AG09309 (cell line): Measurements from ENCODE around the gene PALMD.

Experiments
- DNase-seq: peaks from one replicate; pipeline ENCODE4 v3.0.0-alpha.2; 2010; ENCODE audit warnings: low read depth
- H3K4me3 ChIP-seq: 2 replicates; pipeline ENCODE4 v1.5.1; 2011; ENCODE audit warnings: mild to moderate bottlenecking, low read depth, low read length, moderate library complexity; ENCODE audit not compliant: control insufficient read depth
- TF ChIP-seq, protein P1 (sequence below): IDR thresholded peaks from 2 replicates; pipeline ENCODE4 v1.5.1; 2011; ENCODE audit warnings: mild to moderate bottlenecking, low read depth, low read length, inconsistent platforms; ENCODE audit not compliant: insufficient read depth, control insufficient read depth; ENCODE audit errors: missing control alignments

PALMD gene

DNA sequence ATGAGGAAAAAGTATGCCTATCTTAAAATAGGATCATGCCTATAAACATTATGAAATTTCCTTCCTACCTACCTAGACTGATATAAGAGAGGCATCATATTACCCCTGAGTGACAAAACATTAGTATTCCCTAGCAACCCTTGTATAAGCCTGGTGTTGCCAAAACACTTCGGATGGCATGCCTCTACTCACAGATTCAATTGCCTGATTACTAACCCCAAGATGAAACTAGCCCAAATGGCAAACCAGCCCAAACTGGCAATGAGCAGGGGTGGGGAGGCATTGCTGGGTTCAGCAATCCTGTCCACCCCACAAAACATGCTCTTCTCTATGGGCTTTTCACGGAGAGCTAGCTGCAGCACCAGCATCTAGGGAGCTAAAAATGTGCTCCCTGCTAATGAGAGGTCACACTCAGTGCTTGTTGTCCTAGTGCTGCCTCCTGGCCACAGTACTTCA, 13.9 kb downstream of the PALMD start:
- H3K4me3 ChIP-seq: no peak overlapping the region
- DNase-seq: peak; percentile 31
- TF ChIP-seq, protein P1, sequence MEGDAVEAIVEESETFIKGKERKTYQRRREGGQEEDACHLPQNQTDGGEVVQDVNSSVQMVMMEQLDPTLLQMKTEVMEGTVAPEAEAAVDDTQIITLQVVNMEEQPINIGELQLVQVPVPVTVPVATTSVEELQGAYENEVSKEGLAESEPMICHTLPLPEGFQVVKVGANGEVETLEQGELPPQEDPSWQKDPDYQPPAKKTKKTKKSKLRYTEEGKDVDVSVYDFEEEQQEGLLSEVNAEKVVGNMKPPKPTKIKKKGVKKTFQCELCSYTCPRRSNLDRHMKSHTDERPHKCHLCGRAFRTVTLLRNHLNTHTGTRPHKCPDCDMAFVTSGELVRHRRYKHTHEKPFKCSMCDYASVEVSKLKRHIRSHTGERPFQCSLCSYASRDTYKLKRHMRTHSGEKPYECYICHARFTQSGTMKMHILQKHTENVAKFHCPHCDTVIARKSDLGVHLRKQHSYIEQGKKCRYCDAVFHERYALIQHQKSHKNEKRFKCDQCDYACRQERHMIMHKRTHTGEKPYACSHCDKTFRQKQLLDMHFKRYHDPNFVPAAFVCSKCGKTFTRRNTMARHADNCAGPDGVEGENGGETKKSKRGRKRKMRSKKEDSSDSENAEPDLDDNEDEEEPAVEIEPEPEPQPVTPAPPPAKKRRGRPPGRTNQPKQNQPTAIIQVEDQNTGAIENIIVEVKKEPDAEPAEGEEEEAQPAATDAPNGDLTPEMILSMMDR: no peak

DNA sequence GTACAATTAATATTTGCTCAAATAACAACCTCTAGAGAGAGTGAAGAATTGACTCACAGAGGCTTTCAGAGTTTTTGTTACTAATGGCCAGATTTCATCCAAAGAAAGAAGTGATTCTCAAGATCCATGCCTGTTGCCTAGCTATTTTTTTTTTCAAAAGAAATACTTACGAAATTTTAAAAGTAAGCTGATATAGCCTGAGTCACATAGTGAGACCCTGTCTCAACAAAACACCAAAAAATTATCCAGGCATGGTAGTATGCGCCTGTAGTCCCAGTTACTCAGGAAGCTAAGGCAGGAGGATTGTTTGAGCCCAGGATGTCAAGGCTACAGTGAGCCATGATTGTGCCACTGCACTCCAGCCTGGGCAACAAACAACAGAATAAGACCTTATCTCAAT, 14.6 kb downstream of the PALMD start:
- no peak for DNase-seq
- TF ChIP-seq, protein P1: no peak
- no peak overlapping the region for H3K4me3 ChIP-seq

DNA sequence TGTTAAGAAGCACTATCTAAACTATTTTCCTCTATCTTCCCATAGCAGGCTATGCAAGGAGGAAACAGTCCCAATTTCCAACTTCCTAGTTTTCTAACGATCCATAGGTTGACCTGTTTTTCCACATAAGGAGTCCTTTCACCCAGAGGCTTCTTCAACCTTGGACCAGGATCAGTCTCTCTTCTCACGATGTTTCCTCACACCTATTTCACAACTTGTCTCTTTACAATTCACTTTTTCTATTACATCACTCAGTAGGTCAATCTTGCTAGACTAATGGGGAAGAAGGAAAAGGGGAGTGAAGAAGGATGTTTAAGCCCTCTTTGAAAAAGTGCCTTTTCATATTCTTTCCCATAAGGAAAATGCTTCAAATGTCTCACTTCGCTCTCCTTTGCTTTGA, 15.9 kb downstream of the PALMD start:
- no peak overlapping the region for H3K4me3 ChIP-seq
- TF ChIP-seq, protein P1: no peak
- no peak for DNase-seq

- TF ChIP-seq, protein P1: no peak
- no peak overlapping the region for H3K4me3 ChIP-seq
- DNase-seq: peak; percentile 95
Measured at GRCh38 chr1:99662539-99663080, 16.7 kb downstream of the PALMD start.

DNA sequence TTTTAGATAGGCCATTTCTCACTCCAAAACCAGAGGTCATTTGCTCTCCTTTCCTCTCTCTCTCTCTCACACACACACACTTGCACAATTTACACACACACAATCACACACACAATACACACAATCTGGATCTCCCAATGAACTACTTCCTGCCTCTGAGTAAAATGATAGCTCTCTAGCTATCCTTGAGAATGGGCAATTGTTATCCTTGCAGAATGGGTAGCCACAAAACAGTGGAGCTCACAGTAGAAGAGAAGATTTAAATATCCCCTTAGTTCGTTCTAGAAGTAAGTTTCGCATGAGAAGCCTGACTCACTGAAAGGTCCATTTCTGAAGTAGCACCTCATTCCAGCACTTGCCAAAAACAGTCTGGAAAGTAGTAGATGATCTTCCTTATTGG, 17.6 kb downstream of the PALMD start:
- no peak overlapping the region for H3K4me3 ChIP-seq
- TF ChIP-seq, protein P1: no peak
- DNase-seq: no peak

DNA sequence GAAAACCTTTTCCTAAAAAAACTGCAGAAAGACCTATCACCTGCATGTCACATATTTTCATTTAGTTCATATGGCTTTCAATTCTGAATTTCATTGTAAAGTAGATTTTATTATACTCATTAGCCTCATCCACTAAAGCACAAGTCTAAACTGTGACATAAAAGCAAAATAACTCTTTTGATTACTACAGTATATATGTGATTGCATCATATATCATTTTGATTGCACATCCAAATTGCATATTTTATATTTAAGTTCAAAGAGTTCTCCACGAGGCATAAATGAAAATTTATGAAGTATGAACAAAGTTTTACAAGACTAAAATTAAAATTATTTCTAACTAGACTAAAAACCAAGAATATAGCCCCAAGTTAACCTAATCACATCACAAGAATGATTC, 19.3 kb downstream of the PALMD start:
- DNase-seq: no peak
- no peak overlapping the region for H3K4me3 ChIP-seq
- TF ChIP-seq, protein P1: no peak

GRCh38 chr1:99669376-99669775, 23.5 kb downstream of the PALMD start:
- TF ChIP-seq, protein P1: no peak
- DNase-seq: no peak
- H3K4me3 ChIP-seq: no peak overlapping the region
